K562 (cell line): Measurements from ENCODE around the gene CLDN7. TPM values are rescaled to one million over a fixed set of nuclear protein-coding genes. Genes with fewer than 3 reads are reported as not detected.

ENCODE experiments used
- ATAC-seq: fragments of 200-7000 bp; cut with Tn5 transposase; 3 replicates; pipeline ENCODE4 v1.9.1; 2020; ENCODE audit warnings: moderate library complexity
- BruUV-seq: library from RNA; stranded (reverse); fragments of 400-500 nt; replicated peaks from 2 replicates; lab custom pipeline; 2021; lab: Mats Ljungman, UMichigan
- CTCF ChIA-PET: fragments of 300-600 bp; formaldehyde crosslinking; extraction: SDS; loops from one replicate; lab custom pipeline; 2021; ENCODE audit warnings: low intra/inter-chr PET ratio; lab: Yijun Ruan, JAX
- POLR2A ChIA-PET: fragments of 300-600, 350-650 bp; sonication (Branson Sonifier 250); formaldehyde crosslinking; extraction: SDS; loops from one replicate; lab custom pipeline; 2021; ENCODE audit warnings: antibody characterized with exemption, inconsistent platforms; lab: Yijun Ruan, JAX
- DNase-seq, 4 experiments: peaks; one replicate each; pipeline versions ENCODE4 v3.0.0 to v3.0.0-alpha.2; 2011 to 2018; ENCODE audit warnings: low spot score in 3 of 4, mixed read lengths in 3 of 4; ENCODE audit errors: extremely low read depth in 1 of 4
- FAIRE-seq: peaks from 2 replicates; lab custom pipeline; 2011; peaks lifted over from hg19 to GRCh38; lab: Jason Lieb, UNC
- H2AFZ ChIP-seq: 2 replicates; pipeline ENCODE4 v1.6.0; 2011; ENCODE audit warnings: low read depth, low read length, control low read depth, inconsistent platforms
- H3K27ac ChIP-seq: fragments of 200-600 bp; 3 replicates; pipeline ENCODE4 v1.8.0; 2011; ENCODE audit warnings: low read depth, mild to moderate bottlenecking, control low read depth, inconsistent platforms, low read length, moderate library complexity, mixed read lengths; ENCODE audit errors: extremely low read depth
- H3K27me3 ChIP-seq, 2 experiments: fragments of 300-600 bp in 1 of 2; 2 replicates in 1 of 2; 3 replicates in 1 of 2; pipeline versions ENCODE4 v1.6.0 to v1.8.0; 2011; ENCODE audit warnings: inconsistent platforms in 2 of 2, low read length in 2 of 2, mild to moderate bottlenecking in 1 of 2, mixed read lengths in 1 of 2, moderate library complexity in 1 of 2; ENCODE audit not compliant: control insufficient read depth in 2 of 2, insufficient read depth in 2 of 2
- H3K36me3 ChIP-seq: fragments of 300-600 bp; 3 replicates; pipeline ENCODE4 v1.8.0; 2011; ENCODE audit warnings: mild to moderate bottlenecking, low read length, inconsistent platforms; ENCODE audit not compliant: control insufficient read depth, insufficient read depth
- H3K4me1 ChIP-seq, 2 experiments: fragments of 200-600 bp in 1 of 2; replicated peaks in 1 of 2; 2 replicates in 1 of 2; 3 replicates in 1 of 2; pipeline versions ENCODE4 v1.5.1 to v1.8.0; 2011; ENCODE audit warnings: inconsistent platforms in 2 of 2, low read length in 2 of 2, mild to moderate bottlenecking in 1 of 2, mixed read lengths in 1 of 2, moderate library complexity in 1 of 2; ENCODE audit not compliant: control insufficient read depth in 2 of 2, insufficient read depth in 2 of 2
- H3K4me2 ChIP-seq: 2 replicates; pipeline ENCODE4 v1.6.1; 2011; ENCODE audit warnings: low read length, control low read depth, inconsistent platforms, mixed read lengths; ENCODE audit not compliant: insufficient read depth
- H3K4me3 ChIP-seq: fragments of 200-600 bp; sonication (generic), shearing (Covaris generic); 2 replicates; pipeline ENCODE4 v1.5.1; 2016; ENCODE audit warnings: control low read depth, inconsistent platforms
- H3K79me2 ChIP-seq: fragments of 200-600 bp; 3 replicates; pipeline ENCODE4 v1.8.0; 2011; ENCODE audit warnings: low read length, inconsistent platforms; ENCODE audit not compliant: control insufficient read depth, insufficient read depth
- H3K9ac ChIP-seq, 2 experiments: 2 replicates each; pipeline versions ENCODE4 v1.6.0 to v1.6.1; 2011; ENCODE audit warnings: low read depth in 2 of 2, low read length in 2 of 2, control low read depth in 1 of 2, inconsistent platforms in 1 of 2, mild to moderate bottlenecking in 1 of 2, mixed read lengths in 1 of 2; ENCODE audit not compliant: insufficient read depth in 1 of 2
- H3K9me1 ChIP-seq: one replicate; pipeline ENCODE4 v1.6.0; 2011; ENCODE audit warnings: inconsistent platforms, mild to moderate bottlenecking, low read length, moderate library complexity; ENCODE audit not compliant: control insufficient read depth, insufficient read depth
- H3K9me3 ChIP-seq: replicated peaks from 2 replicates; pipeline ENCODE4 v1.5.1; 2011; ENCODE audit warnings: low read depth, low read length, inconsistent platforms; ENCODE audit not compliant: control insufficient read depth, insufficient read depth
- H4K20me1 ChIP-seq: replicated peaks from 2 replicates; pipeline ENCODE4 v1.6.1; 2011; ENCODE audit warnings: low read length, inconsistent platforms, mixed read lengths; ENCODE audit not compliant: control insufficient read depth, insufficient read depth
- FOS ChIP-seq: IDR thresholded peaks from 3 replicates; pipeline ENCODE4 v1.6.1; 2011; ENCODE audit not compliant: insufficient read length; ENCODE audit errors: extremely low read depth
- FUS ChIP-seq: fragments of 200-400 bp; formaldehyde crosslinking; optimal IDR thresholded peaks from 2 replicates; pipeline ENCODE3; 2017; ENCODE audit warnings: low read depth, low read length
- HDAC6 ChIP-seq: IDR thresholded peaks from 2 replicates; pipeline ENCODE4 v1.6.1; 2012; ENCODE audit warnings: low read depth, mild to moderate bottlenecking, control low read depth, inconsistent platforms, low read length, moderate library complexity
- HDGF ChIP-seq: fragments of 450-650 bp; IDR thresholded peaks from 2 replicates; pipeline ENCODE4 v1.6.1; 2016
- HMGN3 ChIP-seq: IDR thresholded peaks from 2 replicates; pipeline ENCODE4 v1.6.1; 2011; ENCODE audit warnings: borderline replicate concordance, low read depth, mild to moderate bottlenecking, mixed read lengths, low read length; ENCODE audit not compliant: insufficient read length; ENCODE audit errors: extremely low read depth
- HNRNPUL1 ChIP-seq: fragments of 200-400 bp; formaldehyde crosslinking; IDR thresholded peaks from 2 replicates; pipeline ENCODE4 v1.6.1; 2017; ENCODE audit warnings: low read length
- MED1 ChIP-seq: sonication (generic); formaldehyde crosslinking; IDR thresholded peaks from 2 replicates; pipeline ENCODE4 v1.8.1; 2023; ENCODE audit warnings: missing genetic modification reagents, borderline replicate concordance
- MXI1 ChIP-seq: IDR thresholded peaks from 2 replicates; pipeline ENCODE4 v1.6.1; 2011; ENCODE audit warnings: low read depth, mild to moderate bottlenecking, improper control_type of control experiment, low read length
- NR2F6 ChIP-seq: fragments of 450-650 bp; formaldehyde crosslinking; IDR thresholded peaks from 2 replicates; pipeline ENCODE4 v1.4.0; 2020; ENCODE audit warnings: mild to moderate bottlenecking
- TAF7 ChIP-seq: fragments of 450-650 bp; IDR thresholded peaks from 2 replicates; pipeline ENCODE4 v1.6.1; 2016; ENCODE audit warnings: missing genetic modification characterization, missing compliant biosample characterization
- U2AF2 ChIP-seq: fragments of 200-400 bp; formaldehyde crosslinking; optimal IDR thresholded peaks from 2 replicates; pipeline ENCODE3; 2017; ENCODE audit warnings: low read depth, mild to moderate bottlenecking, low read length
- XRCC4 ChIP-seq: IDR thresholded peaks from one replicate; pipeline ENCODE4 v1.6.1; 2011; ENCODE audit not compliant: insufficient read depth, insufficient read length; ENCODE audit errors: extremely low read depth
- WGBS: fragments of 100-300 bp; shearing (Covaris generic); methylation state at CpG from one replicate; pipeline ENCODE4 v1.1.6; 2016; ENCODE audit warnings: low coverage, mixed read lengths; ENCODE audit not compliant: insufficient coverage; ENCODE audit errors: missing lambda C conversion rate; 5-methylcytosine and 5-hydroxymethylcytosine counted together
- in situ Hi-C: fragments of 300-500 bp; cut with MboI; formaldehyde crosslinking; loops from 4 replicates; pipeline ENCODE4 v1.15.0; 2018; ENCODE audit warnings: inconsistent platforms, mixed read lengths
- intact Hi-C: fragments of 100-400 bp; cut with micrococcal nuclease; formaldehyde crosslinking; loops from 2 replicates; pipeline ENCODE4 v1.14.2; 2022
- polyA plus RNA-seq, 8 experiments: library from polyadenylated mRNA; depleted of rRNA in 4 of 8; stranded (reverse) in 5 of 8; unstranded in 3 of 8; fragments of >200 nt; fragmentation: Nextera tagmentation in 2 of 8; fragmentation: Illumina TruSeq in 1 of 8; extraction: Ambion mirVana in 2 of 8; extraction: Trizol in 1 of 8; gene quantifications; 2 replicates each; pipeline versions ENCODE4 v1.2.1 to v1.2.3, GENCODE V29; 2011 to 2014; ENCODE audit warnings: inconsistent platforms in 1 of 8, missing spikeins in 1 of 8
- total RNA-seq, 7 experiments: library from RNA; depleted of rRNA in 6 of 7; stranded (reverse); fragments of >200 nt in 6 of 7; fragmentation: Illumina TruSeq in 2 of 7; extraction: Trizol in 2 of 7; gene quantifications; 2 replicates each; pipeline versions ENCODE4 v1.2.1 to v1.2.3, GENCODE V29; 2011 to 2021; ENCODE audit warnings: low replicate concordance in 1 of 7
- TF ChIP-seq, protein P1 (sequence below): fragments of 250-450 bp; sonication (Bioruptor Pico); IDR thresholded peaks from 2 replicates; pipeline ENCODE4 v1.8.0; 2022; ENCODE audit warnings: inconsistent platforms
- TF ChIP-seq, protein P2 (sequence below): sonication (generic); formaldehyde crosslinking; IDR thresholded peaks from 2 replicates; pipeline ENCODE4 v1.8.1; 2023; ENCODE audit warnings: mild to moderate bottlenecking, missing genetic modification reagents, moderate library complexity
- TF ChIP-seq, protein P3 (sequence below), 2 experiments: fragments of 200-800 bp in 1 of 2; sonication (Bioruptor generic) in 1 of 2; sonication (generic) in 1 of 2; formaldehyde crosslinking in 1 of 2; IDR thresholded peaks in 1 of 2; conservative IDR thresholded peaks in 1 of 2; 2 replicates each; pipeline versions ENCODE4 v1.5.0 to v1.6.1; 2016 to 2020; ENCODE audit warnings: missing compliant biosample characterization in 1 of 2, missing genetic modification characterization in 1 of 2, missing genetic modification reagents in 1 of 2
- TF ChIP-seq, protein P4 (sequence below): sonication (generic); formaldehyde crosslinking; IDR thresholded peaks from 2 replicates; pipeline ENCODE4 v1.8.0; 2023; ENCODE audit warnings: mild to moderate bottlenecking, missing genetic modification reagents

The CLDN7 gene
- total and polyA plus RNA-seq, 9 of the 15 experiments (the other 6 are each of a cell fraction or from before 2014, with no cell fraction given) = 2.2 to 14.5 (median 7.6) TPM

DNA sequence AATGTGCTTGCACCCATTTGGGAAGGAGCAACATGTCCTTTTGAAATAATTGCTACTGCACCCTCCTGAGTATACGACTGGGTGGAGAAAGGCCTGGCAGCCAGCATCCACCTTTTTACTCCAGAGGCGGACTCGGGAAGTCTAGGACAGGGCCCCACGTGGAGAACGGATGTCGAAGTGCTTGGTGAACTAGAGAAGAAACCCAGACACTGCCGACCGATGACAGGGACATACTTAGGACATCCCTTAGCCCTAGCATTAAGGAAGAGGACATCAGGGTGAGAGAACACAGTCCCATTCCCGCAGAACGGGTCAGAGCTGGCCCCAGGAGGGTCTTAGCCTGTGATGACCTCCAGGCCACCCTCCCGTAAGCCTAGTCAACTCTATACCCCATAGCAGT lies 28.4 kb upstream of the CLDN7 start:
- Histone ChIP-seq H3K79me2 (no peaks in the 10 kb centered on the region), H3K27me3 (no peaks in the 10 kb centered on the region), H3K4me1 (peaks cover 11 to 43% of the 10 kb centered on the region in 2 experiments), H3K27ac (no peak overlapping the region), H3K9ac (no peak overlapping the region; a peak in 1 of 4 replicates), H3K4me3 (no peak overlapping the region), H3K4me2 (no peak overlapping the region), H3K36me3 (no peaks in the 10 kb centered on the region), H3K9me1 (no peaks in the 10 kb centered on the region), H3K9me3 (no peaks in the 10 kb centered on the region), H2AFZ (no peak overlapping the region)
- no peak for ATAC-seq
- POLR2A ChIA-PET = interaction anchor here (0.6 to 1.0 kb wide), 3 partner anchors 34 to 286 kb away, joined by 3 to 5 read pairs (median 3); no protein-coding TSS in a partner anchor
- intact Hi-C loops (no loop called here), in situ Hi-C loops (no loop called here)
- CTCF ChIA-PET = no interaction called here
- BruUV-seq = no TSS peak
- no peak for FAIRE-seq
- no peak for DNase-seq
- WGBS = 27% methylated on average over 10 of the region's 11 CpGs
- no peak for TF ChIP-seq XRCC4
- TF ChIP-seq, protein P1, sequence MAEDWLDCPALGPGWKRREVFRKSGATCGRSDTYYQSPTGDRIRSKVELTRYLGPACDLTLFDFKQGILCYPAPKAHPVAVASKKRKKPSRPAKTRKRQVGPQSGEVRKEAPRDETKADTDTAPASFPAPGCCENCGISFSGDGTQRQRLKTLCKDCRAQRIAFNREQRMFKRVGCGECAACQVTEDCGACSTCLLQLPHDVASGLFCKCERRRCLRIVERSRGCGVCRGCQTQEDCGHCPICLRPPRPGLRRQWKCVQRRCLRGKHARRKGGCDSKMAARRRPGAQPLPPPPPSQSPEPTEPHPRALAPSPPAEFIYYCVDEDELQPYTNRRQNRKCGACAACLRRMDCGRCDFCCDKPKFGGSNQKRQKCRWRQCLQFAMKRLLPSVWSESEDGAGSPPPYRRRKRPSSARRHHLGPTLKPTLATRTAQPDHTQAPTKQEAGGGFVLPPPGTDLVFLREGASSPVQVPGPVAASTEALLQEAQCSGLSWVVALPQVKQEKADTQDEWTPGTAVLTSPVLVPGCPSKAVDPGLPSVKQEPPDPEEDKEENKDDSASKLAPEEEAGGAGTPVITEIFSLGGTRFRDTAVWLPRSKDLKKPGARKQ (CRISPR knock-in tag) = no peak
- no peak for TF ChIP-seq NR2F6
- TF ChIP-seq HDAC6 = no peak
- no peak for TF ChIP-seq FUS
- no peak for TF ChIP-seq MED1 (CRISPR knock-in tag)
- TF ChIP-seq, protein P2, sequence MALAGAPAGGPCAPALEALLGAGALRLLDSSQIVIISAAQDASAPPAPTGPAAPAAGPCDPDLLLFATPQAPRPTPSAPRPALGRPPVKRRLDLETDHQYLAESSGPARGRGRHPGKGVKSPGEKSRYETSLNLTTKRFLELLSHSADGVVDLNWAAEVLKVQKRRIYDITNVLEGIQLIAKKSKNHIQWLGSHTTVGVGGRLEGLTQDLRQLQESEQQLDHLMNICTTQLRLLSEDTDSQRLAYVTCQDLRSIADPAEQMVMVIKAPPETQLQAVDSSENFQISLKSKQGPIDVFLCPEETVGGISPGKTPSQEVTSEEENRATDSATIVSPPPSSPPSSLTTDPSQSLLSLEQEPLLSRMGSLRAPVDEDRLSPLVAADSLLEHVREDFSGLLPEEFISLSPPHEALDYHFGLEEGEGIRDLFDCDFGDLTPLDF = no peak
- no peak for TF ChIP-seq HMGN3
- no peak for TF ChIP-seq HDGF
- TF ChIP-seq U2AF2 = no peak
- no peak for TF ChIP-seq MXI1
- TF ChIP-seq, protein P3, sequence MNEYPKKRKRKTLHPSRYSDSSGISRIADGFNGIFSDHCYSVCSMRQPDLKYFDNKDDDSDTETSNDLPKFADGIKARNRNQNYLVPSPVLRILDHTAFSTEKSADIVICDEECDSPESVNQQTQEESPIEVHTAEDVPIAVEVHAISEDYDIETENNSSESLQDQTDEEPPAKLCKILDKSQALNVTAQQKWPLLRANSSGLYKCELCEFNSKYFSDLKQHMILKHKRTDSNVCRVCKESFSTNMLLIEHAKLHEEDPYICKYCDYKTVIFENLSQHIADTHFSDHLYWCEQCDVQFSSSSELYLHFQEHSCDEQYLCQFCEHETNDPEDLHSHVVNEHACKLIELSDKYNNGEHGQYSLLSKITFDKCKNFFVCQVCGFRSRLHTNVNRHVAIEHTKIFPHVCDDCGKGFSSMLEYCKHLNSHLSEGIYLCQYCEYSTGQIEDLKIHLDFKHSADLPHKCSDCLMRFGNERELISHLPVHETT (CRISPR knock-in tag; conservative IDR thresholded peaks at IDR 0.05 in 1 of 2, IDR thresholded peaks at IDR 0.05 in 1 of 2) = no peak
- no peak for TF ChIP-seq FOS
- TF ChIP-seq, protein P4, sequence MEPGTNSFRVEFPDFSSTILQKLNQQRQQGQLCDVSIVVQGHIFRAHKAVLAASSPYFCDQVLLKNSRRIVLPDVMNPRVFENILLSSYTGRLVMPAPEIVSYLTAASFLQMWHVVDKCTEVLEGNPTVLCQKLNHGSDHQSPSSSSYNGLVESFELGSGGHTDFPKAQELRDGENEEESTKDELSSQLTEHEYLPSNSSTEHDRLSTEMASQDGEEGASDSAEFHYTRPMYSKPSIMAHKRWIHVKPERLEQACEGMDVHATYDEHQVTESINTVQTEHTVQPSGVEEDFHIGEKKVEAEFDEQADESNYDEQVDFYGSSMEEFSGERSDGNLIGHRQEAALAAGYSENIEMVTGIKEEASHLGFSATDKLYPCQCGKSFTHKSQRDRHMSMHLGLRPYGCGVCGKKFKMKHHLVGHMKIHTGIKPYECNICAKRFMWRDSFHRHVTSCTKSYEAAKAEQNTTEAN (CRISPR knock-in tag) = no peak
- TF ChIP-seq HNRNPUL1 = no peak
- no peak for TF ChIP-seq TAF7
- TF ChIP-seq, all 486 proteins: peak for 0
- no peaks in the 10 kb centered on the region for H4K20me1 ChIP-seq
